ENCODE data around the gene MRC1. TPM values are rescaled to one million over a fixed set of nuclear protein-coding genes. Genes with fewer than 3 reads are reported as not detected.

The MRC1 gene
- total RNA-seq, 1 donor from 2014 or later = not detected

GRCh38 chr10:17836942-17837341 is 27.8 kb downstream of the MRC1 start:
- TF ChIP-seq CTCF (IDR thresholded peaks at IDR 0.05) = no peak
- DNase-seq (ENCODE audit: extremely low spot score, unreplicated experiment) = no peak
- H3K9me3 Mint-ChIP-seq (ENCODE audit: unreplicated experiment) = no peaks in the 10 kb centered on the region
- H3K4me3 Mint-ChIP-seq (ENCODE audit: unreplicated experiment) = peak overlapping the region; percentile 67
- no peak overlapping the region for H3K27ac Mint-ChIP-seq (ENCODE audit: unreplicated experiment)
- no peaks in the 10 kb centered on the region for H3K27me3 Mint-ChIP-seq (ENCODE audit: unreplicated experiment)
- H3K4me1 Mint-ChIP-seq (ENCODE audit: unreplicated experiment) = peaks cover 11% of the 10 kb centered on the region
- no peaks in the 10 kb centered on the region for H3K36me3 Mint-ChIP-seq (ENCODE audit: unreplicated experiment)

- no peak overlapping the region for H3K27ac Mint-ChIP-seq (ENCODE audit: unreplicated experiment)
- H3K4me3 Mint-ChIP-seq (ENCODE audit: unreplicated experiment) = no peak overlapping the region
- no peaks in the 10 kb centered on the region for H3K27me3 Mint-ChIP-seq (ENCODE audit: unreplicated experiment)
- no peak for TF ChIP-seq CTCF (IDR thresholded peaks at IDR 0.05)
- H3K36me3 Mint-ChIP-seq (ENCODE audit: unreplicated experiment) = no peaks in the 10 kb centered on the region
- peaks cover 11% of the 10 kb centered on the region for H3K4me1 Mint-ChIP-seq (ENCODE audit: unreplicated experiment)
- H3K9me3 Mint-ChIP-seq (ENCODE audit: unreplicated experiment) = no peaks in the 10 kb centered on the region
- no peak for DNase-seq (ENCODE audit: extremely low spot score, unreplicated experiment)
Observed at GRCh38 chr10:17838080-17838648, 29.0 kb downstream of the MRC1 start.

DNA sequence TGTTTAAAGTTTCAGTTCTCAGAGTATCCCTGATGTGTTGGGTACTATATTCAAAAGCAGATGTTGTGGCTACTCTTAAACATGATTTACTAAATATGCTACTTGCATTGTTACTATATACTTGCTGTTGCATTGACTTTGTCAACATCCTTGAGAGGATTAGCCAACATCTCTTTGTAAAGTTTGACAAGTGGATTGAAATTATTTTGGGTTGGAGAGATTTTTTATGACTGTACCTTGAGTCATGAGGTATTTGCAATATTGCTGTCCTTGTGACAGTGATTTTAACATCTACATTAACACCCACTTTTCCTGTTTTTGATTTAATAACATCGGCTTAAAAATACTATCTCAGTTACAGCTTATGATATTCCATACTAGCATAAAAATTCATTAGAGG is 31.9 kb downstream of the MRC1 start:
- H3K27me3 Mint-ChIP-seq (ENCODE audit: unreplicated experiment) = no peaks in the 10 kb centered on the region
- no peak overlapping the region for H3K4me3 Mint-ChIP-seq (ENCODE audit: unreplicated experiment)

DNA sequence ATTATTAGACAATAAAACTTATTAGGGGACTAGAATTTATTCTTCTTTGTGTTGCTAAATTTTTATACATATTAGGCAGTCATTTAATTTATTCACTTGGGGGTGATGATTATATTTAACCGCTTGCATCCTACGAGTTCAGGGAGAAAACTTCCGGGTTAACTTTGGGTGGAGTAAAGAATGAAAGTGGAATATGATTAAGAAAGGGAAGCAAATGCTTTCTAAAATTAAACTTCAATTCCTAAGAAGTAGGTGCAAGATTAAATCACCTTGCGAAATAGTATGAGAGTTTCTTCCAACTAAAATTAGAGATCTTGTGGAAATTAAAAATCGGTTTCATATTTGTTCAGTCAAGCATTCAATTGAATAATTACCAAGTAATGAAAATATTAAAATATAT is 33.5 kb downstream of the MRC1 start:
- DNase-seq (ENCODE audit: extremely low spot score, unreplicated experiment) = no peak
- Mint-ChIP-seq H3K27me3 (ENCODE audit: unreplicated experiment) (no peaks in the 10 kb centered on the region), H3K27ac (ENCODE audit: unreplicated experiment) (no peak overlapping the region), H3K36me3 (ENCODE audit: unreplicated experiment) (no peaks in the 10 kb centered on the region), H3K4me3 (ENCODE audit: unreplicated experiment) (no peak overlapping the region), H3K9me3 (ENCODE audit: unreplicated experiment) (no peaks in the 10 kb centered on the region), H3K4me1 (ENCODE audit: unreplicated experiment) (no peaks in the 10 kb centered on the region)
- no peak for TF ChIP-seq CTCF (IDR thresholded peaks at IDR 0.05)

More for the DNA sequence above, 31.9 kb downstream of the MRC1 start:
- H3K27ac Mint-ChIP-seq (ENCODE audit: unreplicated experiment) = no peak overlapping the region
- TF ChIP-seq CTCF (IDR thresholded peaks at IDR 0.05) = no peak
- peaks cover 10% of the 10 kb centered on the region for H3K4me1 Mint-ChIP-seq (ENCODE audit: unreplicated experiment)
- no peaks in the 10 kb centered on the region for H3K36me3 Mint-ChIP-seq (ENCODE audit: unreplicated experiment)
- no peaks in the 10 kb centered on the region for H3K9me3 Mint-ChIP-seq (ENCODE audit: unreplicated experiment)
- DNase-seq (ENCODE audit: extremely low spot score, unreplicated experiment) = no peak

DNA sequence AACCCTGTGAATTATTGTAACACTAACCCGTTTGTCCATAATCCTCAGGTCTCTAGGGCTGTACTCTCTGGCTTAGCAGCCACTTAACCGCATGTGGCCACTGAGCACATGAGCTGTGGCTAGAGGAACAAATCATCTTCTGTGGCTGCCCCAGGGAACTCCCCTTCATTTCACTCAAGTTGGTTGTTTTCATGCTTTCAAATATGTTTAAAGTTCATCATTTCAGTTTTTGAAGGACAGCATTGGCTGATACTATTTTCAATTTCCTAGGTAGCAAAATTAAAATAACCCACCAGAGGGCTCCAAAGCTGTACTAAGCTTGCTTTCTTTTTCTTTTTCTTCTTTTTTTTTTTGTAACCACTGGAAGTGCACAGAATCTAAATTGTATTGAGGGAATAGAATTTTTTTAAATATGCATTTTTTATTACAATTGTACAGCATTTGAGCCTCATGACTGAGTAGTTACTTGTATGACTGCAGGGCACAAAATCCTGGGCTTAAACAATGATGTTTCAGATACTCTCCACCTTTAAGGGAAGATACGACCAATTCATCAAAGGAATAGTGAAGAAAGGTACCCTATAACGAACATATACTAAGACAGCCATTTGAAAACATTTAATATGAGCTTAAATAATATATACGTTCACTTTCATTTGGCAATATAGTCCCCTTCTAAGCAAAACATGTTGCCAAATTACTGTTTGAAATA is 38.6 kb downstream of the MRC1 start:
- Mint-ChIP-seq H3K4me1 (ENCODE audit: unreplicated experiment) (peaks cover 3% of the 10 kb centered on the region), H3K9me3 (ENCODE audit: unreplicated experiment) (no peaks in the 10 kb centered on the region), H3K27ac (ENCODE audit: unreplicated experiment) (no peak overlapping the region), H3K4me3 (ENCODE audit: unreplicated experiment) (no peak overlapping the region), H3K27me3 (ENCODE audit: unreplicated experiment) (peaks cover 5% of the 10 kb centered on the region), H3K36me3 (ENCODE audit: unreplicated experiment) (no peaks in the 10 kb centered on the region)
- DNase-seq (ENCODE audit: extremely low spot score, unreplicated experiment) = no peak
- TF ChIP-seq CTCF (IDR thresholded peaks at IDR 0.05) = peak; percentile 67

Measured in osteocyte (in vitro differentiated cells).